ENCODE data around the gene SPATA20.

The SPATA20 gene

GRCh38 chr17:50599606-50600005, 52.6 kb downstream of the SPATA20 start:
- no peak overlapping the region for H3K9ac ChIP-seq
- no peaks in the 10 kb centered on the region for H4K20me1 ChIP-seq (ENCODE audit: insufficient read depth)
- H3K27ac ChIP-seq = no peak overlapping the region
- peaks cover 84% of the 10 kb centered on the region for H3K27me3 ChIP-seq (ENCODE audit: insufficient read depth, low read depth)
- no peak overlapping the region for H3K4me3 ChIP-seq (IDR thresholded peaks at IDR 0.05; ENCODE audit: insufficient read depth, low read depth, low read length)
- peaks cover 10% of the 10 kb centered on the region for H3K4me1 ChIP-seq (ENCODE audit: low read depth, poor library complexity, severe bottlenecking)
- no peaks in the 10 kb centered on the region for H3K79me2 ChIP-seq (ENCODE audit: insufficient read depth, low read depth)
- H2AFZ ChIP-seq (ENCODE audit: low read depth) = no peak overlapping the region
- no peak for TF ChIP-seq CTCF (conservative IDR thresholded peaks at IDR 0.05; ENCODE audit: low read depth, low read length)
- no peaks in the 10 kb centered on the region for H3K36me3 ChIP-seq (ENCODE audit: insufficient read depth)
- no peak overlapping the region for H3K4me2 ChIP-seq

- Histone ChIP-seq H2AFZ (ENCODE audit: low read depth) (no peak overlapping the region), H3K9ac (no peak overlapping the region), H3K27ac (no peak overlapping the region), H3K79me2 (ENCODE audit: insufficient read depth, low read depth) (no peaks in the 10 kb centered on the region), H3K4me2 (no peak overlapping the region), H3K4me1 (ENCODE audit: low read depth, poor library complexity, severe bottlenecking) (peaks cover 10% of the 10 kb centered on the region), H3K27me3 (ENCODE audit: insufficient read depth, low read depth) (peaks cover 85% of the 10 kb centered on the region), H4K20me1 (ENCODE audit: insufficient read depth) (no peaks in the 10 kb centered on the region), H3K4me3 (IDR thresholded peaks at IDR 0.05; ENCODE audit: insufficient read depth, low read depth, low read length) (no peak overlapping the region), H3K36me3 (ENCODE audit: insufficient read depth) (no peaks in the 10 kb centered on the region)
- TF ChIP-seq CTCF (conservative IDR thresholded peaks at IDR 0.05; ENCODE audit: low read depth, low read length) = no peak
Measured at GRCh38 chr17:50601823-50602375, 54.9 kb downstream of the SPATA20 start.

- no peak for TF ChIP-seq CTCF (conservative IDR thresholded peaks at IDR 0.05; ENCODE audit: low read depth, low read length)
- Histone ChIP-seq H3K27ac (no peak overlapping the region), H2AFZ (ENCODE audit: low read depth) (no peak overlapping the region), H3K79me2 (ENCODE audit: insufficient read depth, low read depth) (no peaks in the 10 kb centered on the region), H3K27me3 (ENCODE audit: insufficient read depth, low read depth) (peaks cover 86% of the 10 kb centered on the region), H4K20me1 (ENCODE audit: insufficient read depth) (no peaks in the 10 kb centered on the region), H3K9ac (no peak overlapping the region), H3K4me3 (IDR thresholded peaks at IDR 0.05; ENCODE audit: insufficient read depth, low read depth, low read length) (no peak overlapping the region), H3K36me3 (ENCODE audit: insufficient read depth) (no peaks in the 10 kb centered on the region), H3K4me1 (ENCODE audit: low read depth, poor library complexity, severe bottlenecking) (peaks cover 10% of the 10 kb centered on the region), H3K4me2 (no peak overlapping the region)
Measured at GRCh38 chr17:50602836-50603235, 55.9 kb downstream of the SPATA20 start.

- Histone ChIP-seq H3K27me3 (ENCODE audit: insufficient read depth, low read depth) (peaks cover 88% of the 10 kb centered on the region), H4K20me1 (ENCODE audit: insufficient read depth) (no peaks in the 10 kb centered on the region)
Measured at GRCh38 chr17:50603340-50603739, 56.4 kb downstream of the SPATA20 start.

More at GRCh38 chr17:50603340-50603739, 56.4 kb downstream of the SPATA20 start:
- Histone ChIP-seq H3K4me1 (ENCODE audit: low read depth, poor library complexity, severe bottlenecking) (peaks cover 9% of the 10 kb centered on the region), H3K79me2 (ENCODE audit: insufficient read depth, low read depth) (no peaks in the 10 kb centered on the region), H3K9ac (no peak overlapping the region), H3K36me3 (ENCODE audit: insufficient read depth) (no peaks in the 10 kb centered on the region), H3K4me2 (no peak overlapping the region), H3K4me3 (IDR thresholded peaks at IDR 0.05; ENCODE audit: insufficient read depth, low read depth, low read length) (no peak overlapping the region), H3K27ac (no peak overlapping the region), H2AFZ (ENCODE audit: low read depth) (no peak overlapping the region)
- peak; percentile 43 for TF ChIP-seq CTCF (conservative IDR thresholded peaks at IDR 0.05; ENCODE audit: low read depth, low read length)
